HG02884 (cell line): ENCODE measurements around the gene RALB.
"Not testable (repeated sequence)": the region's sequence is repeated elsewhere in the genome, so short reads cannot be mapped to it uniquely, and the experiment has no call there.

Experiments
- ATAC-seq: cut with Tn5 transposase; IDR thresholded peaks from one replicate; pipeline ENCODE4 v1.9.1; 2021; ENCODE audit warnings: mild to moderate bottlenecking, moderate library complexity; ENCODE audit not compliant: unreplicated experiment

The RALB gene

DNA sequence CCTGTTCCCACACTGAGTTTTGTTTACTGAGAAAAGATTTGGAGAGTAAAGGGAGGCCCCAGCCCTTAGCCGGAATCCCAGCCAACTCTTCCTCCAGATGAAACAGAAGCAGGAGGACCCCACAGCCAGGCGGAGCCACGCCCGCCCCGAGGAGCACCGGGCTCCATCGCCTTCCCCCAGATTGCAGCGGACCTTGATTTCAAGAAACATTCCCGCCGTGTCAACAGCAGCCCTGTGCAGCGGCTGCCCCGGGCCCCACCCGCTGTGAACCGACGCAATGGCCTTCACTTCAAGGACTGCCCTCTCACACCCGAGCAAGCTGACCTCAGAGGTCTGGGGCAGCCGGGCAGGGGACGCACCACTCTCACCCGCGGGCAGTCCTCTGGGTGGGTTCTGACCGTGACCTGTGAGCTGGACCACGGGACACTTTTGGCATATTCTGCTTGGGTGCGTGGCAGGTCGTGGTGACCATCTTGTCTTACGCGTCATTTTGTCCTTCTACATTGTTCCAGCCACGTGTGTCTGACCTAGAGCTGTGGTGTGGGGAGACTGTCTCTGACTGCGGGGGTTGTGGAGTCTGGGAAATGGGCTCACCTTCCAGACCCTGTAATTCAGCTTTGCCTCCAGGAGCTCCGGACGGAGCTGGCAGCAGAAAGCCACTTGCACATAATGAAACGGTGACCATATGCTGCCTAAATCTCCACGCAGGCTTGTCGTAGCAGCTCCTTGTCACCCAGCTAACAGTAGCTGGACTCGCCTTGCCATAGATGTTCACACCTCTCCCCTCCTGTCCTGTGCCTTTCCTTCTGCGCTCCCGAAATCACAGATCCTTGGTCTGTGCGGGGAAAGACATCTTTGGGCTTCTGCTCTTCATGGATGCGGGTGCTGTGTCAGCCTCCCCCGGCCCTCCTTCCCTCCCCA, 61.3 kb downstream of the RALB start:
- no peak for ATAC-seq

- no peak for ATAC-seq
These were observed 62.2 kb downstream of the RALB start for GRCh38 chr2:120314690-120315366.

DNA sequence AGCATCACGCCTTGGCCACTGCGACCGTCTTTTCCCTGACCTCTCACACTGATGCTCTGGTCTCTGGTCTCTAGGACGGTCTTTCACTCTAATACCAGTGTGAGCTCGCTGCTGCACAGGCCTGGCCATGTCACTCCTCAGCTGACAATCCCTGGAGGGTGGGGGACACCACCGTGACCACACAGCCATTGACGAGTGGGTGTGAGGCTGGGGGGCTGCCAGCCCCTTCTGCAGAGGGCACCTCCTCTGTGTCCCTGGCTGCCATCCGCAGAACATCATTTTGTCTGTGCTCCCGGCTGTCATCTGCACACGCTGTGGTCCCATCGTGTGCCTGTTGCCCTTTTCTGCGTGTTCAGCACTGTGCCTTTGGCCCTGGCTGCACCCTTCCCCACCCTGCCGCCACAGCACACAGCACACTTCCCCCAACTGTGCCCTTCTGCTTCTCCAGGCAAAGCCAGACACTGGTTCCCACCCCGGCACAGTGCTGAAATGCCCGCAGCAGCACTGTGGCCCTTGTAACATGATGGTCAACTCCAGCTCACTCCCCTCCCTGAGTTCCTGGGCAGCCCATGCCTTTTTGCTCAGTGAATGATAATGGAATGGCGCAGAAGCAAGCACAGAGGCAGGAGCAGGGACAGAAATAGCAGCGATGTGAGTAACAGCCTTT, 62.8 kb downstream of the RALB start:
- no peak for ATAC-seq

GRCh38 chr2:120316071-120316470, 63.4 kb downstream of the RALB start:
- no peak for ATAC-seq

GRCh38 chr2:120316528-120317179, 64.0 kb downstream of the RALB start:
- no peak for ATAC-seq

DNA sequence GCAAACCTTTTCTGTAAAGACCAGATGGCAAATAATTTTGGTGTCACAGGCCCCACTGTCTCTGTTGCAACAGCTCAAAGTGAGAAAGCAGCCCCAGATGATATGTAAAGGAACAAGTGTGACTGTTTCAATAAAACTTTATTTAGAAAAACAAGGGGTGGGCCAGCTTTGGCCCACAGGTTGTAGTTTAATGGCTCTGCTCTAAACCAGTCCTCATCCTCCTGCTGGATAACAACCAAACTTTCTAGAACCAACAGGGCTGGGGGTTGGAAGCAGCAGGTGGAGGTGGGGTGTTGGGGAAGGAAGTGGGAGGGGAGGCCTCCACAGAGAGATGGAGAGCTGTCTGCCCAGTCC, 64.5 kb downstream of the RALB start:
- no peak for ATAC-seq

- ATAC-seq = no peak
These were observed 65.3 kb downstream of the RALB start for GRCh38 chr2:120317916-120318315.

GRCh38 chr2:120318626-120319025, 66.0 kb downstream of the RALB start:
- ATAC-seq = no peak

DNA sequence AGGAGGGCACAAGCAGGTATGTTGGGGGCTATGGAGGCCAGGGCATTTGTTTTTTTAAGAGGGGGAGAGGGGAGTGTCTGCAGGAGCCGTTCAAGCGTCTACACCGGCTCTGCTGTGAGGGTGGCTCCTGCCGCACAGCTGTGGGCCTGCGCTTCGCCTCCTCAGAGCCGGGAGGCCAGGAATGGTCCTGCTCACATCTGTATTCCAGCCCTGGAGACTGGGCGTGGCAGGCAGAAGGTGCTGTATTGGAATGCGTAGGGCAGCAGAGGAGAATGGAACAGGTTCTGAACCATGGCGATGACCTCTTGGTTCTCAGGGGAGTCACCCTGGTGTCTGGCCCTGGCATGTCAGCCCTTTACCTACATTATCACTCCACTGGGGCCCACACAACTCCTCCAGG, 66.5 kb downstream of the RALB start:
- no peak for ATAC-seq

GRCh38 chr2:120319686-120320317, 67.2 kb downstream of the RALB start:
- ATAC-seq = no peak

DNA sequence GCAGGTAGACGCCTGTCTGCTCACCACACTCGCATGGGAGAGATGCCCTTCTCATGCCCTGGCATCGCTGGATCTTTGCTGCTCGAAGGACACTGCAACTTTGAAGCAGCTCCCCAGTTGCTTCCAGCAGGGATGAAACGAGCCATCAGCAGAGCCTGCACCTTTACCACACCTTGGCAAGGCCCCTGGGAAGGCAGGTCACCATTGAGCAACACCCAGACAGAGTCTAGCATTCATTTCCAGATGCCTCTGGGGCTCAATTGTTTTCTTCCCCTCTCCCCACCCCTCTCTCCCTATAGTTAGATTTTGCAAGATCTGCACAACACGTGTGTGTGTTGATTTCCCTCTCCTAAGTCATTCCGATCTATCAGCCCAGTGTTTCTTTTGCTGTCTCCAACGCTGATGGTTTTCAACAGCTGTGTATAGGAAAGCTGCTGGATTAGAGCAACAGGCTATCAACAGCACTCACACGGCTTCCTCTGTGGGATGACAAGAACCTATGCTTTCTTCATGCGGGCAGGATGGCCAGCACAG, 67.7 kb downstream of the RALB start:
- ATAC-seq = no peak

GRCh38 chr2:120320887-120321556, 68.4 kb downstream of the RALB start:
- ATAC-seq = not testable (repeated sequence)

DNA sequence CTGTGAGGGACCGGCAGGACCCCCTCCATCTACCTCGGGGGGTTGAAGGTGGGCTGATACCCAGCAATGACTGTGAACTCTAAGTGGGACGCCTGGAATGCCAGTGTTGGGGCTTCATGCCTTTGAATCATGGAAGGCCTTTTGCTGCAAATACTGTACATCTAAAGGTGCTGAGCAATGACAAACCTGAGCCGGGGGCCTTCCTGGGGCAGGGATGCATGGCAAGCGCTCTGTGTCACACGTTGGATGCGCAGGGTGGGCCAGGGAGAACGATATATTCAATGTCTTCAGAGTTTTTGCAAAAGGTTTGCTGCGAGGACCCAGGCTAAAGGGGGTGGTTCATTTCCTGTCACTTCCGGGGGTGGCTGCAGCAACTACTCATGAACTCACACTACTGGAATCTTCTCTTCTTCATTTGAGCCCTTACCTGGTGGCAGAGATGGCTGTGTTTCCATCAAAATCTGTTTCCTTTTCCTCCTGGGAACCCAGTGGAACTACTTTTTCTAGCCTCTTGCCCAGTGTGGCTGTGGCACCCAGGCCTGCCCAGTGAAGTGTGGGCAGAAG, 69.2 kb downstream of the RALB start:
- no peak for ATAC-seq

DNA sequence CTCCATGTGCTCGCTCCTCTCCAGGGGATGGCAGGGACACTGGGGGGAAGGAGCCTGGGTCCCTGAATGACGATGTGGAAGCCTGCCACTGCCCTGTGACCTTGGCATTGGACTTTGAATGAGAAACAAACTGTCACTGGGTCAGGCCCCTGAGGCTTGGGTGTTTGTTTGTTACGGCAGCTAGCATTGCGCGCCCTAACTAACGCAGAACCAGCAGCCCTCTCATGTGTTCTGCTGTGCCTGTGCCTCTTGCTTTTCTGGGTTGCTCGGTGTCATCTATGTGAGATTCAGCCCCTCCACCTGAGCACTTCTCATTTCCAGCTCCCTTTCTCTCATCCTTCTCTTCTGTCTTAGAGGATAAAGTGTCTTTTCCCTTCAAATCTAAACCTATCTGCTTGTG, 69.7 kb downstream of the RALB start:
- no peak for ATAC-seq

GRCh38 chr2:120323214-120323613, 70.6 kb downstream of the RALB start:
- no peak for ATAC-seq

- ATAC-seq = no peak
These were observed 71.3 kb downstream of the RALB start for GRCh38 chr2:120323807-120324399.

GRCh38 chr2:120324933-120325332, 72.3 kb downstream of the RALB start:
- ATAC-seq = no peak

DNA sequence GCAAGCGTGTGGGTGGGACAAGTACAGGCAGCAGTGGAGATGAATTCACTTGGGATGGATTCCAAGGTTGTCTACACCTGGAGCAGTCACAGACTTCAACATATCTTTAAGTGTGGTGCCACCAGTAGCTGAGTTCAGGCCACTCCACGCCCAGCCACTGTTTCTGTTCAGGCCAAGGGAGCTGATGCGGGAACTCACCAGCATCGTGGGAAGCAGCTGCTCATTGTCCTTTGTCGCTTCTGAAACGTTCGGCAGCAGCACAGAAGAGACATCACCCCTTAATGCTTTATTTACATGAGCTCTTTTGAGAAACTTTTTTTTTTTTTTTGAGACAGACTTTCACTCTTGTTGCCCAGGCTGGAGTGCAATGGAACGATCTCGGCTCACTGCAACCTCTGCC, 73.4 kb downstream of the RALB start:
- ATAC-seq = no peak
